Measurements from ENCODE around the gene MRPL50. TPM values are rescaled to one million over a fixed set of nuclear protein-coding genes. Genes with fewer than 3 reads are reported as not detected.

Gene MRPL50
- total RNA-seq, 1 donor from 2014 or later, result 11.1 TPM

- TF ChIP-seq CTCF (IDR thresholded peaks at IDR 0.05; ENCODE audit: unreplicated experiment), result no peak
- H3K4me1 Mint-ChIP-seq (ENCODE audit: unreplicated experiment), result no peaks in the 10 kb centered on the region
- no peaks in the 10 kb centered on the region for H3K36me3 Mint-ChIP-seq (ENCODE audit: low read depth, unreplicated experiment)
- H3K27ac Mint-ChIP-seq (ENCODE audit: unreplicated experiment), result no peak overlapping the region
- H3K9me3 Mint-ChIP-seq (ENCODE audit: unreplicated experiment), result no peaks in the 10 kb centered on the region
- DNase-seq (ENCODE audit: low spot score), result no peak
- H3K4me3 Mint-ChIP-seq (ENCODE audit: unreplicated experiment), result no peak overlapping the region
- H3K27me3 Mint-ChIP-seq (ENCODE audit: unreplicated experiment), result no peaks in the 10 kb centered on the region
These were observed 26.6 kb downstream of the MRPL50 start for GRCh38 chr9:101371813-101372212.

- Mint-ChIP-seq H3K4me3 (ENCODE audit: unreplicated experiment) (no peak overlapping the region), H3K27me3 (ENCODE audit: unreplicated experiment) (no peaks in the 10 kb centered on the region), H3K9me3 (ENCODE audit: unreplicated experiment) (no peaks in the 10 kb centered on the region), H3K27ac (ENCODE audit: unreplicated experiment) (no peak overlapping the region), H3K36me3 (ENCODE audit: low read depth, unreplicated experiment) (no peaks in the 10 kb centered on the region), H3K4me1 (ENCODE audit: unreplicated experiment) (no peaks in the 10 kb centered on the region)
- no peak for DNase-seq (ENCODE audit: low spot score)
- no peak for TF ChIP-seq CTCF (IDR thresholded peaks at IDR 0.05; ENCODE audit: unreplicated experiment)
These were observed 28.4 kb downstream of the MRPL50 start for GRCh38 chr9:101369884-101370531.

- Mint-ChIP-seq H3K4me1 (ENCODE audit: unreplicated experiment) (no peaks in the 10 kb centered on the region), H3K27ac (ENCODE audit: unreplicated experiment) (no peak overlapping the region), H3K4me3 (ENCODE audit: unreplicated experiment) (no peak overlapping the region), H3K27me3 (ENCODE audit: unreplicated experiment) (no peaks in the 10 kb centered on the region), H3K9me3 (ENCODE audit: unreplicated experiment) (no peaks in the 10 kb centered on the region), H3K36me3 (ENCODE audit: low read depth, unreplicated experiment) (no peaks in the 10 kb centered on the region)
- TF ChIP-seq CTCF (IDR thresholded peaks at IDR 0.05; ENCODE audit: unreplicated experiment), result no peak
- no peak for DNase-seq (ENCODE audit: low spot score)
These were observed 29.1 kb downstream of the MRPL50 start for GRCh38 chr9:101369286-101369685.

- no peak for DNase-seq (ENCODE audit: low spot score)
- TF ChIP-seq CTCF (IDR thresholded peaks at IDR 0.05; ENCODE audit: unreplicated experiment), result no peak
- Mint-ChIP-seq H3K4me3 (ENCODE audit: unreplicated experiment) (no peak overlapping the region), H3K27me3 (ENCODE audit: unreplicated experiment) (no peaks in the 10 kb centered on the region), H3K36me3 (ENCODE audit: low read depth, unreplicated experiment) (no peaks in the 10 kb centered on the region), H3K4me1 (ENCODE audit: unreplicated experiment) (no peaks in the 10 kb centered on the region), H3K9me3 (ENCODE audit: unreplicated experiment) (no peaks in the 10 kb centered on the region), H3K27ac (ENCODE audit: unreplicated experiment) (no peak overlapping the region)
These were observed 31.1 kb downstream of the MRPL50 start for GRCh38 chr9:101367323-101367722.

GRCh38 chr9:101366038-101366756 is 32.2 kb downstream of the MRPL50 start:
- Mint-ChIP-seq H3K27me3 (ENCODE audit: unreplicated experiment) (no peaks in the 10 kb centered on the region), H3K27ac (ENCODE audit: unreplicated experiment) (no peak overlapping the region), H3K4me1 (ENCODE audit: unreplicated experiment) (no peaks in the 10 kb centered on the region), H3K9me3 (ENCODE audit: unreplicated experiment) (no peaks in the 10 kb centered on the region), H3K36me3 (ENCODE audit: low read depth, unreplicated experiment) (no peaks in the 10 kb centered on the region), H3K4me3 (ENCODE audit: unreplicated experiment) (no peak overlapping the region)
- TF ChIP-seq CTCF (IDR thresholded peaks at IDR 0.05; ENCODE audit: unreplicated experiment), result no peak
- DNase-seq (ENCODE audit: low spot score), result no peak
